ENCODE measurements around the gene LIN9. TPM values are rescaled to one million over a fixed set of nuclear protein-coding genes. Genes with fewer than 3 reads are reported as not detected.
"Not testable (repeated sequence)": the region's sequence is repeated elsewhere in the genome, so short reads cannot be mapped to it uniquely, and the experiment has no call there.

Gene LIN9
- total RNA-seq, 2 experiments from 2014 or later = 10.2 to 11.3 TPM

DNA sequence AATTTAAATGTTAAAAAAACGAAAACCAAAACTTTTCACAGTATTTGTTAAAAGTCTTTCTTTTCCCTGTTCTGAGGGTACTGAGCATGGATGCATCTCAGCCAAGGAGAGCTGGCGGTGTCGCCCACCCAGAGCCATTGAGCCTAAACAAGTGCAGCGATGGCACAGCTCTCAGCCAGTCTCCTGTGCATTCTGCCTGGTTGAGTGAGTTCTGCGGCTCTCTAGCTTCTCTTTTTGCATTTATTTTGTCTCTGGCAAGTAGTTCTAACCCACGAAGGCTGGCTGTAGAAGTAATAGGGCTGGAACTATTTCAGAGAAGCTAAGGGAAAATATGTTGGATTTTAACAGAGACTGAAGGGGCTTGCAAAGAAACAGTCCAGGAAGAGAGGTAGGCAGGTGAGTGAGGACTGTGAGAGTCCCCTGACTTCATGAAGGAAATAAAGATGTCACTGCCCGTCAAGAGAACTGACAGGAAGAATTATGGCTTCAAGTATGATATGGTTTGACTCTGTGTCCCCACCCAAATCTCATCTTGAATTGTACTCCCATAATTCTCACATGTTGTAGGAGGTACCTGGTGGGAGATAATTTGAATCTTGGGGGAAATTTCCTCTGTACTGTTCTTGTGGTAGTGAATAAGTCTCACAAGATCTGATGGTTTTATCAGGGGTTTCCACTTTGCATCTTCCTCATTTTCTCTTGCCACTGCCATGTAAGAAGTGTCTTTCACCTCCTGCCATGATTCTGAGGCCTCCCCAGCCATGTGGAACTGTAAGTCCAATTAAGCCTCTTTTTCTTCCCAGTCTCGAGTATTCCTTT, 35.7 kb upstream of the LIN9 start:
- ChIA-PET CTCF (interaction anchor here (0.5 to 1.1 kb wide), 2 partner anchors 12 to 281 kb away, joined by 3 to 4 read pairs; no protein-coding TSS in a partner anchor), POLR2A (no interaction called here)
- intact Hi-C loops (cut with micrococcal nuclease) = no loop called here
- TF ChIP-seq, protein P1, sequence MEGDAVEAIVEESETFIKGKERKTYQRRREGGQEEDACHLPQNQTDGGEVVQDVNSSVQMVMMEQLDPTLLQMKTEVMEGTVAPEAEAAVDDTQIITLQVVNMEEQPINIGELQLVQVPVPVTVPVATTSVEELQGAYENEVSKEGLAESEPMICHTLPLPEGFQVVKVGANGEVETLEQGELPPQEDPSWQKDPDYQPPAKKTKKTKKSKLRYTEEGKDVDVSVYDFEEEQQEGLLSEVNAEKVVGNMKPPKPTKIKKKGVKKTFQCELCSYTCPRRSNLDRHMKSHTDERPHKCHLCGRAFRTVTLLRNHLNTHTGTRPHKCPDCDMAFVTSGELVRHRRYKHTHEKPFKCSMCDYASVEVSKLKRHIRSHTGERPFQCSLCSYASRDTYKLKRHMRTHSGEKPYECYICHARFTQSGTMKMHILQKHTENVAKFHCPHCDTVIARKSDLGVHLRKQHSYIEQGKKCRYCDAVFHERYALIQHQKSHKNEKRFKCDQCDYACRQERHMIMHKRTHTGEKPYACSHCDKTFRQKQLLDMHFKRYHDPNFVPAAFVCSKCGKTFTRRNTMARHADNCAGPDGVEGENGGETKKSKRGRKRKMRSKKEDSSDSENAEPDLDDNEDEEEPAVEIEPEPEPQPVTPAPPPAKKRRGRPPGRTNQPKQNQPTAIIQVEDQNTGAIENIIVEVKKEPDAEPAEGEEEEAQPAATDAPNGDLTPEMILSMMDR (IDR thresholded peaks at IDR 0.05) = no peak
- Mint-ChIP-seq H3K9me3 (peaks cover 5% of the 10 kb centered on the region), H3K36me3 (ENCODE audit: low read depth) (peaks cover 3% of the 10 kb centered on the region), H3K27me3 (peaks cover 6% of the 10 kb centered on the region), H3K27ac (no peak overlapping the region), H3K4me3 (no peak overlapping the region), H3K4me1 (ENCODE audit: low read depth) (no peaks in the 10 kb centered on the region)
- DNase-seq (no peak), ATAC-seq (no peak)

DNA sequence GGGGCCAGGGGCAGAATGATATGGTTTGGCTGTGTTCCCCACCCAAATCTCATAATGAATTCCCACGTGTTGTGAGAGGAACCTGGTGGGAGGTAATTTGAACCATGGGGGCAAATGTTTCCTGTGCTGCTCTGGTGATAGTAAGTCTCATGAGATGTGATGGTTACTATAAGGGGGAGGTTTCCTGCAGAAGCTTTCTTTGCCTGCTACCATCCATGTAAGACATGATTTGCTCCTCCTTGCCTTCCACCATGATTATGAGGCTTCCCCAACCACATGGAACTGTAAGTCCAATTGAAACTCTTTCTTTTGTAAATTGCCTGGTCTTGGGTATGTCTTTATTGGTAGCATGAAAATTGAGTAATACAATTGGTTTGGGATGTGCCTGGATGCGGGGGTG, 33.7 kb upstream of the LIN9 start:
- ChIA-PET CTCF (interaction anchor here (0.8 kb wide), 1 partner anchor 217 kb away, joined by 3 read pairs; no protein-coding TSS in a partner anchor), POLR2A (no interaction called here)
- peaks cover 3% of the 10 kb centered on the region for H3K36me3 Mint-ChIP-seq (ENCODE audit: low read depth)
- H3K4me3 Mint-ChIP-seq = no peak overlapping the region
- DNase-seq (no peak), ATAC-seq (no peak)
- H3K27me3 Mint-ChIP-seq = peaks cover 6% of the 10 kb centered on the region
- TF ChIP-seq, protein P1 (IDR thresholded peaks at IDR 0.05) = no peak
- no peak overlapping the region for H3K27ac Mint-ChIP-seq
- intact Hi-C loops (cut with micrococcal nuclease) = no loop called here
- H3K4me1 Mint-ChIP-seq (ENCODE audit: low read depth) = no peaks in the 10 kb centered on the region
- peaks cover 5% of the 10 kb centered on the region for H3K9me3 Mint-ChIP-seq

DNA sequence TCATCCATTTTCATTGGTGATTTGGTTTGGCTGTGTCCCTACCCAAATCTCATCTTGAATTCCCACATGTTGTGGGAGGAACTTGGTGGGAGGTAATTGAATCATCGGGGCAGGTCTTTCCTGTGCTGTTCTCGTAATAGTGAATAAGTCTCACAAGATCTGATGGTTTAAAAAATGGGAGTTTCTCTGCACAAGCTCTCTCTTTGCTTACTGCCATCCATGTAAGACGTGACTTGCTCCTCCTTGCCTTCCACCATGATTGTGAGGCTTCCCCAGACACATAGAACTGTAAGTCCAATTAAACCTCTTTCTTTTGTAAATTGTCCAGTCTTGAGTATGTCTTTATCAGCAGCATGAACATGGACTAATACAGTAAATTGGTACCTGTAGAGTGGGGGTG, 31.1 kb upstream of the LIN9 start:
- H3K27ac Mint-ChIP-seq; DNase-seq; ATAC-seq; intact Hi-C loops (cut with micrococcal nuclease); H3K36me3 Mint-ChIP-seq (ENCODE audit: low read depth); H3K27me3 Mint-ChIP-seq; H3K4me1 Mint-ChIP-seq (ENCODE audit: low read depth); H3K4me3 Mint-ChIP-seq; H3K9me3 Mint-ChIP-seq: not testable (repeated sequence)
- CTCF ChIA-PET = interaction anchor here (1.5 kb wide), 1 partner anchor 68 kb away, joined by 3 read pairs; the partner anchor contains the start of gene PARP1
- POLR2A ChIA-PET = interaction anchor here (0.7 to 1.4 kb wide), 2 partner anchors 33 to 139 kb away, joined by 3 to 4 read pairs; no protein-coding TSS in a partner anchor

DNA sequence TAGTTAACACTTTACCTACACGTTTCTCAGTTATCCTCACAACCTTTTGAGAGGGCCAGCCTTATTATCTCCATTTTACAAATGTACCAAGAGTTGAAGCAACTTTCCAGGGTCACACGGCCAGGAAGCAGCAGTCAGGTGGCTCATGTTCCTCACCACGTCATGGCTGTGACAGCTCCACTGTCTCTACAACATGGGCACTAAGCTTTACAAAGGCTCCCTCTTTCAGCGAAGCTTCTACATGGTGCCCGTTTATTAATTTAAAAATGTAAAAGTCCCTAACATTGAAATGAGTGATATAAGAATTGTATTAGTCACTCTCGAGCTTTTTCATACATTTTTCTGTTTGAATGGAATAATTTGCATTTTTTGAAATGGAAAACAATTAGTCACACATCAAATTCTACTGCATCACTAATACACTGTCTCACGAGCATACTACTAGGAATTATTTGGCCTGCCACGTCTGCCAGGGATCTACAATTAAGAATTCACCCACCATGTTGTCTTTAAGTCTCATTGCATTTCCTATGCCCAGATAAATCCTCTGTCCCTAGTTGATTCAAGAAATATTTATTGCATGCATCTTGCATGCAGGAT, 28.4 kb upstream of the LIN9 start:
- ATAC-seq = no peak
- H3K36me3 Mint-ChIP-seq (ENCODE audit: low read depth) = peaks cover 3% of the 10 kb centered on the region
- H3K9me3 Mint-ChIP-seq = peaks cover 5% of the 10 kb centered on the region
- POLR2A ChIA-PET = no interaction called here
- no peak overlapping the region for H3K4me3 Mint-ChIP-seq
- intact Hi-C loops (cut with micrococcal nuclease) = no loop called here
- DNase-seq = no peak
- CTCF ChIA-PET = no interaction called here
- H3K27me3 Mint-ChIP-seq = peaks cover 6% of the 10 kb centered on the region
- no peak overlapping the region for H3K27ac Mint-ChIP-seq
- H3K4me1 Mint-ChIP-seq (ENCODE audit: low read depth) = peaks cover 10% of the 10 kb centered on the region
- TF ChIP-seq, protein P1 (IDR thresholded peaks at IDR 0.05) = no peak

DNA sequence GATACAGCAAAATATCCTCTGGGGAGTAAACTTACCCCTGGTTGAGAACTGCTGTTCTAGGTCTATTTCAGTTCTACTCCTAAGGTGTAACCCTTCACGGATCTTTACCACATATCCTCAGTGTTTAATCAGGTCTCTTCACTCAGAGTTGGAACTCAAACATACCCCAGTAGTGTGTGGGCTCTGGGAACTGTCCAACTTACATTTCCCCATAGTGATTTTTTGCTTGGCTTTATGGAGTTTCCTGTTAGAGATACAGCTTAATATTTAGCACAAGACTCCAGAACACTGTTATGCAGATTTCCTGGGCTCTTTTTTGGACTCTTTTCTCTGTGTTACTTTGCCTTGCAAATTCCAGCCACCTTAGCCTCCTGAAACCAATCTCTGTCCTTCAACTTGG, 26.7 kb upstream of the LIN9 start:
- DNase-seq (no peak), ATAC-seq (no peak)
- CTCF ChIA-PET = interaction anchor here (6.1 kb wide), 1 partner anchor 211 kb away, joined by 68 read pairs; no protein-coding TSS in a partner anchor
- no peak overlapping the region for H3K27ac Mint-ChIP-seq
- TF ChIP-seq, protein P1 (IDR thresholded peaks at IDR 0.05) = no peak
- peaks cover 2% of the 10 kb centered on the region for H3K36me3 Mint-ChIP-seq (ENCODE audit: low read depth)
- intact Hi-C loops (cut with micrococcal nuclease) = no loop called here
- peaks cover 10% of the 10 kb centered on the region for H3K4me1 Mint-ChIP-seq (ENCODE audit: low read depth)
- peaks cover 4% of the 10 kb centered on the region for H3K9me3 Mint-ChIP-seq
- POLR2A ChIA-PET = no interaction called here
- peaks cover 6% of the 10 kb centered on the region for H3K27me3 Mint-ChIP-seq
- H3K4me3 Mint-ChIP-seq = no peak overlapping the region

Data from activated CD8-positive, alpha-beta T cell treated with anti-CD3 and anti-CD28 coated beads for 36 hours (primary cell).